Endothelial cell of umbilical vein (primary cell): ENCODE results near the gene HTR7. TPM values are rescaled to one million over a fixed set of nuclear protein-coding genes. Genes with fewer than 3 reads are reported as not detected.

ENCODE experiments used
- BruUV-seq: library from RNA; stranded (reverse); fragments of 400-500 nt; replicated peaks from 2 replicates; lab custom pipeline; 2021; lab: Mats Ljungman, UMichigan
- CTCF ChIA-PET: fragments of 300-600, 350-600 bp; sonication (Branson Sonifier 250); formaldehyde crosslinking; loops from one replicate; lab custom pipeline; 2021; ENCODE audit warnings: antibody characterized with exemption, inconsistent platforms; lab: Charles Lee
- POLR2A ChIA-PET: fragments of 300-600, 350-600 bp; sonication (Branson Sonifier 250); formaldehyde crosslinking; loops from one replicate; lab custom pipeline; 2021; ENCODE audit warnings: antibody characterized with exemption, inconsistent platforms; lab: Charles Lee
- DNase-seq: peaks from one replicate; pipeline ENCODE4 v3.0.0-alpha.2; 2011; ENCODE audit warnings: low read depth, low spot score
- FAIRE-seq: peaks from 2 replicates; lab custom pipeline; 2011; peaks lifted over from hg19 to GRCh38; lab: Jason Lieb, UNC
- H2AFZ ChIP-seq: 2 replicates; pipeline ENCODE4 v1.6.0; 2012; ENCODE audit warnings: low read depth, low read length, control low read depth, inconsistent platforms
- H3K27ac ChIP-seq: 2 replicates; pipeline ENCODE4 v1.5.1; 2011; ENCODE audit warnings: low read depth, mild to moderate bottlenecking, control low read depth, low read length, moderate library complexity; ENCODE audit not compliant: insufficient read depth
- H3K27me3 ChIP-seq, 2 experiments: 2 replicates each; pipeline versions ENCODE4 v1.6.0 to v1.6.1; 2011; ENCODE audit warnings: low read length in 2 of 2, mixed read lengths in 1 of 2; ENCODE audit not compliant: control insufficient read depth in 2 of 2, insufficient read depth in 2 of 2
- H3K36me3 ChIP-seq, 2 experiments: 2 replicates in 1 of 2; 3 replicates in 1 of 2; pipeline ENCODE4 v1.5.1; 2011; ENCODE audit warnings: low read length in 2 of 2, mild to moderate bottlenecking in 1 of 2, moderate library complexity in 1 of 2; ENCODE audit not compliant: control insufficient read depth in 2 of 2, insufficient read depth in 2 of 2; ENCODE audit errors: extremely low read depth in 1 of 2
- H3K4me1 ChIP-seq: 3 replicates; pipeline ENCODE4 v1.5.1; 2011; ENCODE audit warnings: mild to moderate bottlenecking, low read length; ENCODE audit not compliant: control insufficient read depth, insufficient read depth; ENCODE audit errors: extremely low read depth
- H3K4me2 ChIP-seq: 2 replicates; pipeline ENCODE4 v1.6.1; 2011; ENCODE audit warnings: low read length, control low read depth, mixed read lengths; ENCODE audit not compliant: insufficient read depth
- H3K4me3 ChIP-seq, 3 experiments: fragments of 200-600 bp in 1 of 3; sonication (generic), shearing (Covaris generic) in 1 of 3; replicated peaks in 1 of 3; 2 replicates each; pipeline ENCODE4 v1.5.1; 2011 to 2016; ENCODE audit warnings: control low read depth in 3 of 3, low read length in 3 of 3, mild to moderate bottlenecking in 2 of 3, inconsistent platforms in 1 of 3, low read depth in 1 of 3, moderate library complexity in 1 of 3; ENCODE audit not compliant: insufficient read depth in 1 of 3
- H3K79me2 ChIP-seq: 2 replicates; pipeline ENCODE4 v1.6.0; 2012; ENCODE audit warnings: low read length, inconsistent platforms; ENCODE audit not compliant: control insufficient read depth, insufficient read depth
- H3K9ac ChIP-seq: replicated peaks from 2 replicates; pipeline ENCODE3; 2011; ENCODE audit warnings: low read length, control low read depth; ENCODE audit not compliant: insufficient read depth; ENCODE audit errors: extremely low read depth
- H3K9me1 ChIP-seq: replicated peaks from 3 replicates; pipeline ENCODE4 v1.6.0; 2011; ENCODE audit warnings: mild to moderate bottlenecking, low read length; ENCODE audit not compliant: control insufficient read depth, insufficient read depth; ENCODE audit errors: extremely low read depth
- H3K9me3 ChIP-seq: replicated peaks from 2 replicates; pipeline ENCODE4 v1.5.1; 2012; ENCODE audit warnings: low read length, inconsistent platforms; ENCODE audit not compliant: control insufficient read depth, insufficient read depth
- H4K20me1 ChIP-seq: replicated peaks from 2 replicates; pipeline ENCODE3; 2011; ENCODE audit warnings: mild to moderate bottlenecking, low read length; ENCODE audit not compliant: control insufficient read depth, insufficient read depth; ENCODE audit errors: extremely low read depth
- EZH2 ChIP-seq: IDR thresholded peaks from 2 replicates; pipeline ENCODE4 v1.6.1; 2012; ENCODE audit warnings: borderline replicate concordance, low read depth, mild to moderate bottlenecking, moderate library complexity, low read length, inconsistent platforms; ENCODE audit not compliant: severe bottlenecking
- FOS ChIP-seq: IDR thresholded peaks from 2 replicates; pipeline ENCODE4 v1.6.1; 2011; ENCODE audit warnings: mild to moderate bottlenecking, low read length, moderate library complexity, borderline replicate concordance; ENCODE audit not compliant: insufficient read depth
- GATA2 ChIP-seq: IDR thresholded peaks from 2 replicates; pipeline ENCODE4 v1.7.0; 2011; ENCODE audit warnings: low read depth, mild to moderate bottlenecking, moderate library complexity, mixed read lengths, low read length; ENCODE audit not compliant: insufficient read length, insufficient read depth
- JUN ChIP-seq: IDR thresholded peaks from 2 replicates; pipeline ENCODE4 v1.6.1; 2011; ENCODE audit warnings: borderline replicate concordance, low read depth; ENCODE audit not compliant: insufficient read length, insufficient read depth
- MYC ChIP-seq: IDR thresholded peaks from one replicate; pipeline ENCODE4 v1.6.1; 2011; ENCODE audit warnings: mild to moderate bottlenecking, low read depth, low read length
- POLR2A ChIP-seq: IDR thresholded peaks from 2 replicates; pipeline ENCODE4 v1.6.1; 2012; ENCODE audit warnings: low read depth, mild to moderate bottlenecking, control low read depth, low read length
- POLR2AphosphoS5 ChIP-seq: IDR thresholded peaks from 2 replicates; pipeline ENCODE4 v1.6.1; 2012; ENCODE audit warnings: low read depth, mild to moderate bottlenecking, control low read depth, low read length, moderate library complexity; ENCODE audit not compliant: insufficient read depth
- dilution Hi-C: fragments of 300-500 bp; cut with MboI; formaldehyde crosslinking; loops from one replicate; pipeline ENCODE4 v1.15.0; 2019; ENCODE audit warnings: low sequenced_read_pairs; ENCODE audit not compliant: extremely low pct_ligation_motif_present
- intact Hi-C: fragments of 100-400 bp; cut with micrococcal nuclease; formaldehyde crosslinking; loops from one replicate; pipeline ENCODE4 v1.10.0; 2022
- polyA plus RNA-seq, 4 experiments: library from polyadenylated mRNA; depleted of rRNA in 3 of 4; stranded (reverse) in 3 of 4; unstranded in 1 of 4; fragments of >200 nt; gene quantifications; 2 replicates each; pipeline versions ENCODE4 v1.2.1 to v1.2.3, GENCODE V29; 2011 to 2012; ENCODE audit warnings: missing spikeins in 1 of 4
- total RNA-seq: library from RNA; stranded (reverse); gene quantifications from 2 replicates; pipeline ENCODE4 v1.2.3, GENCODE V29; 2021
- TF ChIP-seq, protein P1 (sequence below), 2 donors: IDR thresholded peaks; 1 replicate in 1 of 2; 2 replicates in 1 of 2; pipeline ENCODE4 v1.5.1; 2011; ENCODE audit warnings: low read length in 2 of 2, mild to moderate bottlenecking in 2 of 2, moderate library complexity in 2 of 2, control low read depth in 1 of 2, inconsistent platforms in 1 of 2, low read depth in 1 of 2; ENCODE audit not compliant: insufficient read depth in 1 of 2; ENCODE audit errors: extremely low read depth in 1 of 2
- TF ChIP-seq, protein P2 (sequence below): IDR thresholded peaks from 2 replicates; pipeline ENCODE4 v1.6.1; 2011; ENCODE audit not compliant: insufficient read depth, insufficient read length

Gene HTR7
- total and polyA plus RNA-seq, 2 donors (not counting 3 experiments of a cell fraction or from before 2014, with no cell fraction given), result 0.01 to 0.22 TPM

DNA sequence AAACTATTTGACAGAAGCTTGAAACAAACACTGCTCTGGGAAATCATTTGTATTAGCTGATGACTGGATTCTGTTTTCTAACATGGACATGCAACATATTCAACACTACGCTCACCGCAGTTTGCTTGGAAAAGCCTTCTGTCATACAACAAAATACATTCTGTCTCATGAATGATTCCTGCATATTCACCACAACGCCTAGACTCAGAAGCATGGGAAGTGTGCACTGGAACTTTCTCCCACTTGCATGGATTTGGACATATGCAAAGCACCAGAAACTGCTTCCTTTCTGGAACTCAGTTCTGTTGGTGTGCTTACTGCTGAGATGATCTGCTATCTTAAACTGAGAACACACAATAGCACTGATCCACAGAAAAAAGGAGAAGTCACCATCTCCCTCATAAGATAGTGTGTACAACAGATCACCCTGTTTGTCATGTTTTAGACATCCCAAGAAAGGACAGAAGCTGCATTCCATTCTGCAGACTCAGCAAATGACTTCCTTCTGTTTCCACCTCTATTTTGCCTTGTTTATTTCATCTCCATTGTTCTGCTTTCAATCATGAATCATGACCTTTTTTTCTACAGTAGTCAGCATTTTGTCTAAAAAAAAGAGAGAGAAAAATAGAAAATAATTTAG, 115.8 kb downstream of the HTR7 start:
- Histone ChIP-seq H2AFZ (no peak overlapping the region), H4K20me1 (no peaks in the 10 kb centered on the region), H3K4me1 (peaks cover 6% of the 10 kb centered on the region), H3K9me1 (no peaks in the 10 kb centered on the region), H3K9ac (no peak overlapping the region), H3K27me3 (peaks cover 0 to 6% of the 10 kb centered on the region in 2 experiments), H3K4me3 (no peak overlapping the region), H3K9me3 (no peaks in the 10 kb centered on the region), H3K4me2 (no peak overlapping the region), H3K79me2 (no peaks in the 10 kb centered on the region), H3K36me3 (no peaks in the 10 kb centered on the region), H3K27ac (no peak overlapping the region)
- TF ChIP-seq FOS, result peak; percentile 25
- no peak for TF ChIP-seq MYC
- TF ChIP-seq JUN, result peak; percentile 2
- TF ChIP-seq, protein P1, sequence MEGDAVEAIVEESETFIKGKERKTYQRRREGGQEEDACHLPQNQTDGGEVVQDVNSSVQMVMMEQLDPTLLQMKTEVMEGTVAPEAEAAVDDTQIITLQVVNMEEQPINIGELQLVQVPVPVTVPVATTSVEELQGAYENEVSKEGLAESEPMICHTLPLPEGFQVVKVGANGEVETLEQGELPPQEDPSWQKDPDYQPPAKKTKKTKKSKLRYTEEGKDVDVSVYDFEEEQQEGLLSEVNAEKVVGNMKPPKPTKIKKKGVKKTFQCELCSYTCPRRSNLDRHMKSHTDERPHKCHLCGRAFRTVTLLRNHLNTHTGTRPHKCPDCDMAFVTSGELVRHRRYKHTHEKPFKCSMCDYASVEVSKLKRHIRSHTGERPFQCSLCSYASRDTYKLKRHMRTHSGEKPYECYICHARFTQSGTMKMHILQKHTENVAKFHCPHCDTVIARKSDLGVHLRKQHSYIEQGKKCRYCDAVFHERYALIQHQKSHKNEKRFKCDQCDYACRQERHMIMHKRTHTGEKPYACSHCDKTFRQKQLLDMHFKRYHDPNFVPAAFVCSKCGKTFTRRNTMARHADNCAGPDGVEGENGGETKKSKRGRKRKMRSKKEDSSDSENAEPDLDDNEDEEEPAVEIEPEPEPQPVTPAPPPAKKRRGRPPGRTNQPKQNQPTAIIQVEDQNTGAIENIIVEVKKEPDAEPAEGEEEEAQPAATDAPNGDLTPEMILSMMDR (IDR thresholded peaks at IDR 0.05; ENCODE audit: extremely low read depth in 1 of 2, insufficient read depth in 1 of 2, low read depth in 1 of 2, low read length in 2 of 2), result no peak
- TF ChIP-seq POLR2AphosphoS5, result no peak
- TF ChIP-seq GATA2, result no peak
- TF ChIP-seq EZH2, result no peak
- TF ChIP-seq POLR2A, result no peak
- TF ChIP-seq, protein P2, sequence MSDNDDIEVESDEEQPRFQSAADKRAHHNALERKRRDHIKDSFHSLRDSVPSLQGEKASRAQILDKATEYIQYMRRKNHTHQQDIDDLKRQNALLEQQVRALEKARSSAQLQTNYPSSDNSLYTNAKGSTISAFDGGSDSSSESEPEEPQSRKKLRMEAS, result no peak
- CTCF ChIA-PET, result interaction anchor here (1.4 kb wide), 1 partner anchor 121 kb away, joined by 4 read pairs; no protein-coding TSS in a partner anchor
- POLR2A ChIA-PET, result no interaction called here
- peak; percentile 56 for DNase-seq
- intact Hi-C loops, result loop anchor here (10.0 kb wide), 1 partner anchor 947 kb away; no protein-coding TSS in a partner anchor
- BruUV-seq, result no TSS peak
- FAIRE-seq, result peak; percentile 48
- dilution Hi-C loops, result no loop called here
